Esophagus muscularis mucosa (tissue), 4 donors: Measurements from ENCODE around the gene TSPAN5. TPM values are rescaled to one million over a fixed set of nuclear protein-coding genes. Genes with fewer than 3 reads are reported as not detected.

ENCODE experiments used
- DNase-seq: peaks from one replicate; pipeline ENCODE4 v3.0.0-alpha.2; 2017; ENCODE audit errors: extremely low spot score
- H3K27ac ChIP-seq, 4 donors: fragments of 200-600 bp; sonication (generic); replicated peaks in 1 of 4; 1 replicate in 3 of 4; 2 replicates in 1 of 4; pipeline ENCODE4 v1.5.1; 2016 to 2019; ENCODE audit warnings: mild to moderate bottlenecking in 1 of 4
- H3K27me3 ChIP-seq, 4 donors: fragments of 200-600 bp; sonication (generic); one replicate each; pipeline versions ENCODE4 v1.5.1 to v1.6.0; 2016 to 2019
- H3K36me3 ChIP-seq, 4 donors: fragments of 200-600 bp; sonication (generic); one replicate each; pipeline ENCODE4 v1.5.1; 2016 to 2019
- H3K4me1 ChIP-seq, 4 donors: fragments of 200-600 bp; sonication (generic); one replicate each; pipeline ENCODE4 v1.5.1; 2016 to 2019
- H3K4me3 ChIP-seq, 4 donors: fragments of 200-600 bp; sonication (generic); 1 replicate in 2 of 4; 2 replicates in 2 of 4; pipeline ENCODE4 v1.5.1; 2016 to 2019; ENCODE audit warnings: mild to moderate bottlenecking in 4 of 4, moderate library complexity in 1 of 4
- H3K9me3 ChIP-seq, 4 donors: fragments of 200-600 bp; sonication (generic); 1 replicate in 3 of 4; 2 replicates in 1 of 4; pipeline ENCODE4 v1.5.1; 2016 to 2019
- CTCF ChIP-seq, 3 experiments: fragments of 200-600 bp in 2 of 3; fragments of 450-650 bp in 1 of 3; sonication (generic) in 2 of 3; IDR thresholded peaks; one replicate each; pipeline ENCODE4 v1.5.1; 2017 to 2019; ENCODE audit warnings: antibody characterized with exemption in 3 of 3, mild to moderate bottlenecking in 2 of 3, moderate library complexity in 1 of 3
- EP300 ChIP-seq: sonication (generic); formaldehyde crosslinking; IDR thresholded peaks from one replicate; pipeline ENCODE4 v1.6.1; 2017; ENCODE audit warnings: antibody characterized with exemption
- POLR2A ChIP-seq: fragments of 450-650 bp; IDR thresholded peaks from one replicate; pipeline ENCODE4 v1.6.1; 2017; ENCODE audit warnings: antibody characterized with exemption, moderate library complexity, mild to moderate bottlenecking, low read depth
- POLR2AphosphoS5 ChIP-seq, 2 donors: sonication (generic); formaldehyde crosslinking; IDR thresholded peaks; one replicate each; pipeline ENCODE4 v1.6.1; 2017; ENCODE audit warnings: antibody characterized with exemption in 2 of 2
- WGBS: methylation state at CpG from one replicate; pipeline ENCODE4 v1.1.5; 2018; 5-methylcytosine and 5-hydroxymethylcytosine counted together
- intact Hi-C: fragments of 100-400 bp; cut with DNase I; formaldehyde crosslinking; loops from one replicate; pipeline ENCODE4 v1.15.1; 2023
- total RNA-seq, 4 donors: library from RNA; depleted of rRNA; stranded (reverse); fragments of >200 nt; gene quantifications; one replicate each; pipeline versions ENCODE4 v1.1.0 to v1.2.1, GENCODE V29; 2016

The TSPAN5 gene
- total RNA-seq, 4 donors from 2014 or later = 9.1 to 16.8 (median 13.3) TPM

- no peak for DNase-seq
- H3K27me3 ChIP-seq = no peaks in the 10 kb centered on the region
- no peaks in the 10 kb centered on the region for H3K9me3 ChIP-seq
- TF ChIP-seq POLR2A = no peak
- TF ChIP-seq POLR2AphosphoS5 (IDR thresholded peaks at IDR 0.05) = no peak
- TF ChIP-seq CTCF (IDR thresholded peaks at IDR 0.05) = no peak
- TF ChIP-seq EP300 = no peak
- H3K36me3 ChIP-seq = peaks cover 14 to 68% (median 40%) of the 10 kb centered on the region in 4 donors
- no peak overlapping the region for H3K27ac ChIP-seq
- H3K4me1 ChIP-seq = no peaks in the 10 kb centered on the region
- H3K4me3 ChIP-seq = no peak overlapping the region
- 45% methylated on average over 4 of the region's 4 CpGs for WGBS
- intact Hi-C loops = no loop called here
Measured at GRCh38 chr4:98423009-98423408, 235.4 kb downstream of the TSPAN5 start.

GRCh38 chr4:98421111-98421510 lies 237.3 kb downstream of the TSPAN5 start:
- no peak for DNase-seq
- intact Hi-C loops = no loop called here
- Histone ChIP-seq H3K4me3 (no peak overlapping the region), H3K27me3 (no peaks in the 10 kb centered on the region), H3K36me3 (peaks cover 20 to 70% (median 43%) of the 10 kb centered on the region in 4 donors), H3K9me3 (no peaks in the 10 kb centered on the region), H3K27ac (no peak overlapping the region), H3K4me1 (no peaks in the 10 kb centered on the region)
- TF ChIP-seq POLR2AphosphoS5 (IDR thresholded peaks at IDR 0.05) (no peak), POLR2A (no peak), CTCF (IDR thresholded peaks at IDR 0.05) (no peak), EP300 (no peak)
- WGBS = 80% methylated on average over 5 of the region's 5 CpGs
